Stomach (tissue), 4 donors: ENCODE data around the gene FBXO17.

ENCODE experiments used
- POLR2A ChIP-seq, 4 donors: fragments of 450-650 bp; IDR thresholded peaks; one replicate each; pipeline ENCODE4 v1.6.1; 2016; ENCODE audit warnings: antibody characterized with exemption in 4 of 4, control low read depth in 2 of 4, mild to moderate bottlenecking in 1 of 4, moderate library complexity in 1 of 4
- TF ChIP-seq, protein P1 (sequence below), 7 experiments: fragments of 450-650 bp in 4 of 7; fragments of 200-600 bp in 3 of 7; sonication (generic) in 3 of 7; IDR thresholded peaks; one replicate each; pipeline ENCODE4 v1.5.1; 2016 to 2019; ENCODE audit warnings: antibody characterized with exemption in 7 of 7, control low read depth in 2 of 7, mild to moderate bottlenecking in 1 of 7

GRCh38 chr19:39008137-39008536 is 32.6 kb upstream of the FBXO17 start:
- TF ChIP-seq, protein P1, sequence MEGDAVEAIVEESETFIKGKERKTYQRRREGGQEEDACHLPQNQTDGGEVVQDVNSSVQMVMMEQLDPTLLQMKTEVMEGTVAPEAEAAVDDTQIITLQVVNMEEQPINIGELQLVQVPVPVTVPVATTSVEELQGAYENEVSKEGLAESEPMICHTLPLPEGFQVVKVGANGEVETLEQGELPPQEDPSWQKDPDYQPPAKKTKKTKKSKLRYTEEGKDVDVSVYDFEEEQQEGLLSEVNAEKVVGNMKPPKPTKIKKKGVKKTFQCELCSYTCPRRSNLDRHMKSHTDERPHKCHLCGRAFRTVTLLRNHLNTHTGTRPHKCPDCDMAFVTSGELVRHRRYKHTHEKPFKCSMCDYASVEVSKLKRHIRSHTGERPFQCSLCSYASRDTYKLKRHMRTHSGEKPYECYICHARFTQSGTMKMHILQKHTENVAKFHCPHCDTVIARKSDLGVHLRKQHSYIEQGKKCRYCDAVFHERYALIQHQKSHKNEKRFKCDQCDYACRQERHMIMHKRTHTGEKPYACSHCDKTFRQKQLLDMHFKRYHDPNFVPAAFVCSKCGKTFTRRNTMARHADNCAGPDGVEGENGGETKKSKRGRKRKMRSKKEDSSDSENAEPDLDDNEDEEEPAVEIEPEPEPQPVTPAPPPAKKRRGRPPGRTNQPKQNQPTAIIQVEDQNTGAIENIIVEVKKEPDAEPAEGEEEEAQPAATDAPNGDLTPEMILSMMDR (IDR thresholded peaks at IDR 0.05) = no peak
- no peak for TF ChIP-seq POLR2A (IDR thresholded peaks at IDR 0.05)
